ENCODE data around the gene FRAT1. TPM values are rescaled to one million over a fixed set of nuclear protein-coding genes. Genes with fewer than 3 reads are reported as not detected.
"Not testable (repeated sequence)": the region's sequence is repeated elsewhere in the genome, so short reads cannot be mapped to it uniquely, and the experiment has no call there.

The FRAT1 gene
- total RNA-seq, 1 donor from 2014 or later = 10.0 TPM

- DNase-seq (ENCODE audit: low spot score) (peak; percentile 66), ATAC-seq (peak; percentile 5)
Measured at GRCh38 chr10:97333601-97334369, 14.7 kb downstream of the FRAT1 start.

- ATAC-seq (peak; percentile 85), DNase-seq (ENCODE audit: low spot score) (peak; percentile 96)
Measured at GRCh38 chr10:97334370-97335175, 15.5 kb downstream of the FRAT1 start, which contains the start of gene FRAT2. TSS of gene FRAT2 (minus strand) at chr10:97334729. CDS start at chr10:97334572, 157 bp downstream.

DNA sequence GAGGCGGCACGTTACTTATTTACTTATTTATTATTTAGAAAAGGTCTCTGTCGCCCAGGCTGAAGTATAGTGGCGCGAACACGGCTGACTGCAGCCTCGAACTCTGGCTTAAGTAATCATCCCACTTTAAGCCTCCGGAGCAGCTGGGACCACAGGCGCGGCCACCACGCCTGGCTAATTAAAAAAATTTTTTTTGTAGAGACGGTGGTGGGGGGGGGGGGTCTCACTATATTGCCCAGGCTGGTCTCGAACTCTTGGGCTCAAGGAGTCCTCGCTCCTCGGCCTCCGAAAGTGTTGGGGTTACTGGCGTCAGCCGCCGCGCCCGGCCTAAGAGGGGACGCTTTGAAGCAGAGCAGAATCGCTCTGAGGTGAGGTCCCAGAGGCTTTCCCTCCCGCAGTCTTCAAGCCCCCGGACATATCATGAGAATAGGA lies 16.1 kb downstream of the FRAT1 start:
- no peak for DNase-seq (ENCODE audit: low spot score)
- ATAC-seq = no peak

DNA sequence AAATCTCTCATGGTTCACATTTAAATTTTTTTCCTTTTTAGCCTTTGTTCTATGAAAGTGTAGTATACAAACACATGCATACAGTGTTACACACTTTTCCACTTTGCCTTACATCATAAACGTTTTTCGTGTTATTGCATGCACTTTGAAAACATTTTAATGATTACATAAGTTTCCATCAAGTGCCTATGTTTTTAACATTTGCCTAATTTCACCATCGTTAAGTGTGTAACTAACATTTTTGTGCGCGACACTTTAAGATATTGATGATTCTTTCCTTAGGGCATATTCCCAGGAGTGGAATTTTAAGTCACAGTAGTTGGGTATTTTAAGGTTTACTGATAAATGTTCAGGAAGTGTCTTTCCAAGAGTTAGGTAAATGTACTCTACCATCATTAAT lies 16.9 kb downstream of the FRAT1 start:
- ATAC-seq = no peak
- no peak for DNase-seq (ENCODE audit: low spot score)

- ATAC-seq (no peak), DNase-seq (ENCODE audit: low spot score) (no peak)
Measured at GRCh38 chr10:97336446-97336845, 17.4 kb downstream of the FRAT1 start.

DNA sequence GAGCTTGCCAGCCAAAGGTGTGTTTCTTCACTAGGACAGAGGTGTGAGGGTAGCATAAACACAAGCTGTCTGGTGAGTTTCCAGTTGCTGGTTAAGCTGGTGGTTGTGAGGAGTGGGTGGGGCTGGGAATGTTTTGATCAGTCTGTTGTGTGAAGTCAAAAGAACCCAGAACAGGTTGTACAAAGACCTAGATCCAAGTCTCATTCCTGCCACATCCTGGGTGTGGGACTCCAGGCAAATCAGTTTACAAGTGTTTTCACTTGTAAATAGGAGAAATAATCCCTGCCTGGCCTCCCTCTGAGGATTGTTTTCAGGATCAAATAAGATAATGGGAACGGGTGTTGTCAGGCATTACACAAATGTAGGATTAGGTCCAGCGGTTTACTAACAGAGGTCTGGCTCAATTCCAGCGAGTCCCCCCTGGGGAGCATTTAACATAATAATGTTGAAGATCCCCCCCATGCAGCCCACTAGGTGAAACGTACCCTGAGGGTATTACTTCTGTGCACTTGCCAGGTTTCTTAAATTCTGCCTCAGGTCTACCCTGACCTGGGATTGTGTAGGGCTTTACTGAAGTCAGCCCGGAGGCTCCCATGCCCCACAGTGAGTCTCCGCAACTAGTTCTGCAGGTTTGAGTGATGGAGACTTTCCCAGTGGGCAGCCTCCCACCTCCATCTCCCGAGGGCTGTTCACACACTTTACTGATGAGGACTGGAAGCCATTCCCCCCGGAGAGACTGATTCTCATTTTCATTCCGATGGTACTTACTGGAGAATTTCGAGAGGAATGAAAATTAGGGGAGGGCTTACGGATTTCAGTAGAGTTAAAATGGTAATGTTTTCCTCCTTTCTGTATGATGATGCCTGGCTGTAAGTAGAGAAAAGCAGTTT lies 18.1 kb downstream of the FRAT1 start:
- no peak for DNase-seq (ENCODE audit: low spot score)
- ATAC-seq = no peak

DNA sequence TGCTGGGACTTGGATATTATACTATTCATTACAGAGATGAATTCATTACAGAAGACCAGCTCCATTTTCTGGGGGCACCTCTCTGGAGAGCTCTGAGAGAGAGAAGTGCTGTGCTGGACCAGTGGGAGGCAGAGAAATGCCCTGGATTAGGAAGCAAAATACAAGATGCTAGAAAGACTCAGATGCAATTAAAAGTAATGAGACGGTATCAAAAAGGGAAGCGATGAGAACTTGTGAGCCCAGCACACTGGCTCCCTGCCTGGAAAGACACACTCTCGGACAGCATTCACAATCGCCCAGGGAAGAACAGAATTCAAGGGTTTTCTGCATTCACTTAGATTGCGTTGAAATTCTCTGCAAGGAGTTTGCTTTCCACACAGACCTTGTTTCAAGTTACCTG lies 19.0 kb downstream of the FRAT1 start:
- DNase-seq (ENCODE audit: low spot score) = no peak
- ATAC-seq = no peak

- ATAC-seq = no peak
Measured at GRCh38 chr10:97341416-97341815, 22.3 kb downstream of the FRAT1 start.

DNA sequence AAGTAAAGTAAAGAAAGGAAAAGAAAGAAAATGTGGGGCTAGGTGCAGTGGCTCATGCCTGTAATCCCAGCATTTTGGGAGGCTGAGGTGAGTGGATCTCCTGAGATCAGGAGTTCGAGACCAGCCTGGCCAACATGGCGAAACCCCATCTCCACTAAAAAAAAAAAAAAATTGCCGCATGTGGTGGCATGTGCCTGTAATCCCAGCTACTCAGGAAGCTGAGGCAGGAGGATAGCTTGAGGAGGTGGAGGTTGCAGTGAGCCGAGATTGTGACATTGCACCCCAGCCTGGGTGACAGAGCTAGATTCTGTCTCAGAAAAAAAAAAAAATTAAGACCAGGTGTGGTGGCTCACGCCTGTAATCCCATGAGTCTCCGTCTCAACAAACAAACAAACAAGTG lies 24.6 kb downstream of the FRAT1 start:
- ATAC-seq; DNase-seq (ENCODE audit: low spot score): not testable (repeated sequence)

More at GRCh38 chr10:97341416-97341815, 22.3 kb downstream of the FRAT1 start:
- DNase-seq (ENCODE audit: low spot score) = no peak

DNA sequence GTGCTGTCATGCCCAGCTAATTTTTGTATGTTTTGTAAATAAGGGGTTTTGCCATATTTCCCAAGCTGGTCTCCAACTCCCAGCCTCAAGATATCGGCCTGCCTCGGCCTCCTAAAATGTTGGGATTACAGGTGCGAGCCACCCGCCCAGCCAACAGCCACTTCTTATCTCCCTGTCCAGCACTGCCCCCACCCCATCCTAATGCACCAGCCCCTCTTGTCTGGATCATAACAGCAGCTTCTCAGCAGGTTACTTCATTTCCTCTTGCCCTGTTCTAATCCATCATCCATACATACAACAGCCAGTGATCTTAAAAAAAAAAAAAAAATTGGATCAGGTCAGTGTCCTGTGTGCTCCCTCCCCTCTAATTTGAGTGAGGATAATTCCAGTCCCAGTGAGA lies 28.2 kb downstream of the FRAT1 start:
- ATAC-seq (no peak), DNase-seq (ENCODE audit: low spot score) (no peak)

DNA sequence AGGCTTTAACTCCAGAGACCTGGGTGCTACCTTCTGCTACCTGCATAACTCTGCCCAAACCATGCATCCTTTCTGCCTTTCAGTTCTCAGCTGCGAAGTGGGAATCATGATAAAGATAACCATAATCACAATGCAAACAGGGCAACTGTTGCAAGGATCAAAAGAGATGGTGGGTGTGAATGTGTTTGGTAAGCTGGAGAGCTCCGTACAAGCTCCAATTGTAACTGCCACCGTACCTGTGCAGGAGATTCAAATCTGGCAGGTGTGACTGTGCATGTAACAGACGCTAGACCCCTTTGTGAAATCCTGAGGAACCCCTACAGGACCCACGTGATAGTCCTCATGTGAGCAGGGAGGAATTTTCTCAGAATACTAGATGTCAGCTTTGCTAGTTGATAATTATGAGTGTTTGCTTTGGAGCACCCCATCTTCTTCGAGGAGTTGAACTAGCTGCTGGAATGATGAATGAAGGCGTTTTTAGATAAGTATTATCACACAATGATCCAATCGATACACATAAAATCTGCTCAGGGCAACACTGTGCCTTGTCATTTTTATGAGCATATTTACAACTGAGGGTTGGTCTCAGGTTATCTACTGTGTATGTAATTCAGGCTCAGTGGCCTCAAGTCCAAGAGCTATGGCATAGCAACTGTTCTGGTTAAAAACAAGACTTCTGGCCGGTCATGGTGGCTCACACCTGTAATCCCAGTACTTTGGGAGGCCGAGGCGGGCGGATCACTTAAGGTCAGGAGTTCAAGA lies 30.9 kb downstream of the FRAT1 start:
- no peak for DNase-seq (ENCODE audit: low spot score)
- ATAC-seq = no peak

GRCh38 chr10:97353945-97354344 lies 34.9 kb downstream of the FRAT1 start:
- DNase-seq (ENCODE audit: low spot score) = no peak
- ATAC-seq = no peak

DNA sequence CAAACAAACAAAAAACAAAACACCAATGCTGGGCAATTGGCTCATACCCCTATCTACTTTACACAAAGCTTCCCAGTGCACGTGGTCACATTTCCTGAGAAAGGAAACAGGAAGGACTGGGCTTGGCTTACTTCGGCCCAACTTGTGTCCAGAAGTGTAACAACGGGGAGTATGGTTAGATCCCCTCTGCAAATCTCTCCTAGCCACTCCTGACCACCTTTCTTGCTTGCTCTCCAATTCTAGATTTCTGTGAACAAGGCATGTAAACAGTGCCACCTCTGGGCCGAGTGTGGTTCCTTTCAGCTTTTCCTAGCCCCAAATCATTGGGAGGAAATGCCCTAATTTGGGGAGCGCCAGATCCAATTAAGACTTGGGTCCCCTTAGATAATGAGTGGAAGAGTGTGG lies 36.5 kb downstream of the FRAT1 start:
- DNase-seq (ENCODE audit: low spot score) = no peak
- peak; percentile 76 for ATAC-seq

DNA sequence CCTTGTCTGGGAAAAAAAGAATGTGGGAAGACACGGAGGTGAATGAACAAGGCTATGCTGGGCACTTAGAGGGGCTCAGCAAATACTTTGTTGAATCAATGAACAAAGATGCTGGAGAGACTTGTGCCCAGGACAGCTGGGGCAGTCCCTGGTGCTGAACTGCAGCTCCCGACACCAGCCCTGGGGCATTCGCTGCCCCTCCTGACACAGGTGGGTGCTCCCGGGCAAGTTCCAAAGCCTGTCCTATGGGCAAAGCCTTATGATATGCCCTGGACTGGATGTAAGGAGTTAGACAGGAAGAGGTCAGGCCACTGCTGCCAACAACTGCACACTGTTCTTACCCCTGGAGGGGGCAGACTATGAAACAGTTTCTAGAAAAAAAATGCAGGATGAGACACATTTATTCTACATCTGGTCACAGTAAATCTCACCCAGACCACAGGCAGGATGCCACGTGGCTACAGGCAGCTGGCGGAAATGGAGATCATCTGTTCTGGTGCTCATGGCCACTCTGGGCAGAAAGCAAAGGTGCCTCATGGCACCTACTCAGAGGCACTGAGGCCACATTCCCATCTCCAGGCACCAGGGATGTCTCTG lies 37.3 kb downstream of the FRAT1 start:
- DNase-seq (ENCODE audit: low spot score) (no peak), ATAC-seq (no peak)

DNA sequence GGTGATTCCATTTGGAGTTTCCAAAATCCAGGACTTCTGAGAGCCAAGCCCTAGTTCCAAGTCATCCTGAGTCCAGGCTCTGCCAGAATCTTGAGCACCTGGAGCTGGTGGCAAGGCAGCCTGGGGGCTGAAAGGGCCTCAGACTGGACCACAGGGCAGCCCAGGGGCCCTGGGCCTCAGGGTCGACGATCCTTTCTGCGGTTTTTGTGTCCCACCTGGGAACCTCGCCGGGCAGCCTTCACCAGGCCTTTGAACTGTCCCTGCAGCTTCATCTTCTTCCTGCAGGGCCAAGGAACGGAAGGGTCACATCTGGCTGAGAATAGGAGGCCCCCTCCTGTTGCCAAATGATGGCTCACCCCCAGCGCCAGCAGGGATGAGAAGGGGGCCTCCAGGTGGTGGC lies 37.8 kb downstream of the FRAT1 start:
- ATAC-seq (no peak), DNase-seq (ENCODE audit: low spot score) (no peak)

- DNase-seq (ENCODE audit: low spot score) = no peak
- ATAC-seq = no peak
Measured at GRCh38 chr10:97358349-97358748, 39.3 kb downstream of the FRAT1 start.

DNA sequence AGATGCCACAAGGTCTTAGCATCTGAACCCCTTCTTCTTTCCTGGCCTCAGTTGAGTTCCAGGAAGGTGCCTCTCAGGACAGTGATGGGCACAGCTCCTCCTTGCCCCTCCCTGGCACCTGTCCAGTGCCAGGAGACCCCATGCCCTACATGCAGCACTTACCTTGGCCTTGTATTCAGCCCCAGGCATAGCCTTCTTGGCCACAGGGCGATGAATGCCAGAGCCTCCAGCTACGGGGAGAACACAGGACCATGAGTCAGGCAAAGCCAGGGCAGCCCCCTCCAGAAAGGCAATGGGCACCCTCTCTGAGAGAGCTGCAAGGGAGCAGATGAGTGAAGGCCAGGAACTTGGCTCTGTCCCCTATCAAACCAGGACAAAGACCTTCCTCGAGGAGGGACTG lies 39.7 kb downstream of the FRAT1 start:
- ATAC-seq (no peak), DNase-seq (ENCODE audit: low spot score) (no peak)

- DNase-seq (ENCODE audit: low spot score) = no peak
Measured at GRCh38 chr10:97360705-97361536, 41.9 kb downstream of the FRAT1 start.

DNA sequence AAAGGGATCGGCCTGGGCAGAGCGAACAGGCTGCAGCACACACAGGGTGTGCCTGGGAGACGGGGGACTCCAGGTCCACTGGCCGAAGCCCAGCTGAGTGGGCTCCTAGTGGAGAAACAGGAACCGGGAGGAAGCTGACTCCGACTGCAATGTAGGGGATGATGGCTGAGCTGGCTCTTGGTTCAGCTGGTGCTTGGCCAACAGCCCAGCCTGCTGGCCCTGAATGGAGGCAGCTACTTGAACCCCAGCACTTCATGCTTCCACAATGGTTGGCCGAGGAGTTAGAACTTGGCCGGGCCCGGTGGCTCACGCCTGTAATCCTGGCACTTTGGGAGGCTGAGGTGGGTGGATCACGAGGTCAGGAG lies 42.4 kb downstream of the FRAT1 start:
- ATAC-seq = no peak
- DNase-seq (ENCODE audit: low spot score) = no peak

More at GRCh38 chr10:97360705-97361536, 41.9 kb downstream of the FRAT1 start:
- no peak for ATAC-seq
